HepG2 (cell line): Measurements from ENCODE around the gene TRAP1. TPM values are rescaled to one million over a fixed set of nuclear protein-coding genes. Genes with fewer than 3 reads are reported as not detected.

Source experiments
- ATAC-seq: fragments of 200-7000 bp; cut with Tn5 transposase; 3 replicates; pipeline ENCODE4 v1.9.1; 2020; ENCODE audit warnings: mild to moderate bottlenecking, moderate library complexity
- BruUV-seq: library from RNA; stranded (reverse); fragments of 400-500 nt; replicated peaks from 2 replicates; lab custom pipeline; 2021; lab: Mats Ljungman, UMichigan
- CTCF ChIA-PET: fragments of 300-600 bp; formaldehyde crosslinking; extraction: SDS; loops from one replicate; lab custom pipeline; 2021; ENCODE audit warnings: low total read pairs, inconsistent platforms, low intra/inter-chr PET ratio; lab: Yijun Ruan, JAX
- POLR2A ChIA-PET: fragments of 350-600 bp; sonication (Branson Sonifier 250); formaldehyde crosslinking; loops from one replicate; lab custom pipeline; 2020; ENCODE audit warnings: antibody characterized with exemption, inconsistent platforms; lab: Yijun Ruan, JAX
- DNase-seq: peaks from one replicate; pipeline ENCODE4 v3.0.0-alpha.2; 2015; ENCODE audit warnings: low spot score
- FAIRE-seq: peaks from 3 replicates; lab custom pipeline; 2011; peaks lifted over from hg19 to GRCh38; lab: Jason Lieb, UNC
- H2AFZ ChIP-seq: one replicate; pipeline ENCODE4 v1.6.1; 2011; ENCODE audit warnings: low read length, inconsistent platforms
- H3K27ac ChIP-seq: fragments of 300-600 bp; 3 replicates; pipeline ENCODE4 v1.8.0; 2011; ENCODE audit warnings: mixed run types, mild to moderate bottlenecking, mixed read lengths, low read length, inconsistent platforms; ENCODE audit not compliant: insufficient read depth; ENCODE audit errors: extremely low read length
- H3K27me3 ChIP-seq, 2 experiments: fragments of 200-600 bp in 1 of 2; 2 replicates in 1 of 2; 3 replicates in 1 of 2; pipeline versions ENCODE4 v1.6.0 to v1.8.0; 2011; ENCODE audit warnings: low read length in 2 of 2, mild to moderate bottlenecking in 2 of 2, moderate library complexity in 2 of 2, inconsistent platforms in 1 of 2; ENCODE audit not compliant: insufficient read depth in 2 of 2, control insufficient read depth in 1 of 2
- H3K36me3 ChIP-seq, 2 experiments: fragments of 200-600 bp in 1 of 2; replicated peaks in 1 of 2; 2 replicates in 1 of 2; 3 replicates in 1 of 2; pipeline versions ENCODE4 v1.5.1 to v1.8.0; 2011; ENCODE audit warnings: low read length in 2 of 2, inconsistent platforms in 1 of 2; ENCODE audit not compliant: insufficient read depth in 2 of 2, control insufficient read depth in 1 of 2
- H3K4me1 ChIP-seq: 2 replicates; pipeline ENCODE4 v1.5.1; 2012; ENCODE audit warnings: low read length, inconsistent platforms; ENCODE audit not compliant: insufficient read depth
- H3K4me2 ChIP-seq: 2 replicates; pipeline ENCODE4 v1.6.0; 2011; ENCODE audit warnings: low read depth, low read length, inconsistent platforms
- H3K4me3 ChIP-seq, 3 experiments: fragments of 200-600 bp in 1 of 3; sonication (generic), shearing (Covaris generic) in 1 of 3; replicated peaks in 1 of 3; 2 replicates each; pipeline ENCODE4 v1.5.1; 2011 to 2016; ENCODE audit warnings: low read length in 3 of 3, inconsistent platforms in 2 of 3, low read depth in 2 of 3, mild to moderate bottlenecking in 2 of 3, control low read depth in 1 of 3, mixed read lengths in 1 of 3; ENCODE audit not compliant: insufficient read depth in 1 of 3
- H3K79me2 ChIP-seq: one replicate; pipeline ENCODE4 v1.6.1; 2011; ENCODE audit warnings: low read length, inconsistent platforms; ENCODE audit not compliant: insufficient read depth
- H3K9ac ChIP-seq: 2 replicates; pipeline ENCODE4 v1.6.0; 2011; ENCODE audit warnings: mild to moderate bottlenecking, low read depth, low read length, inconsistent platforms; ENCODE audit not compliant: insufficient read depth
- H3K9me3 ChIP-seq: 2 replicates; pipeline ENCODE4 v1.5.1; 2012; ENCODE audit warnings: mild to moderate bottlenecking, low read length
- H4K20me1 ChIP-seq: 2 replicates; pipeline ENCODE4 v1.6.0; 2011; ENCODE audit warnings: inconsistent platforms, mild to moderate bottlenecking, low read length, moderate library complexity; ENCODE audit not compliant: insufficient read depth
- ARNT2 ChIP-seq: sonication (generic); formaldehyde crosslinking; IDR thresholded peaks from 2 replicates; pipeline ENCODE4 v1.8.0; 2022; ENCODE audit warnings: mild to moderate bottlenecking, low read depth, missing genetic modification reagents, moderate library complexity
- FOXM1 ChIP-seq: sonication (generic); formaldehyde crosslinking; IDR thresholded peaks from 2 replicates; pipeline ENCODE4 v1.5.0; 2020; ENCODE audit warnings: missing genetic modification reagents
- HBP1 ChIP-seq: IDR thresholded peaks from 2 replicates; pipeline ENCODE4 v1.6.1; 2016; ENCODE audit warnings: low read depth, control low read depth
- MZF1 ChIP-seq: sonication (generic); formaldehyde crosslinking; IDR thresholded peaks from 2 replicates; pipeline ENCODE4 v1.8.1; 2023; ENCODE audit warnings: mild to moderate bottlenecking, missing genetic modification reagents, borderline replicate concordance
- NCOA2 ChIP-seq: sonication (generic); formaldehyde crosslinking; IDR thresholded peaks from 2 replicates; pipeline ENCODE4 v1.8.0; 2022; ENCODE audit warnings: inconsistent platforms
- NFATC3 ChIP-seq: sonication (generic); formaldehyde crosslinking; IDR thresholded peaks from 2 replicates; pipeline ENCODE4 v1.5.1; 2020; ENCODE audit warnings: mild to moderate bottlenecking, missing genetic modification reagents
- NFYB ChIP-seq: sonication (generic); formaldehyde crosslinking; IDR thresholded peaks from 2 replicates; pipeline ENCODE4 v1.4.0; 2020; ENCODE audit warnings: missing genetic modification reagents
- RNF2 ChIP-seq: fragments of 450-650 bp; conservative IDR thresholded peaks from 2 replicates; pipeline ENCODE4 v1.6.1; 2016; ENCODE audit warnings: low read depth
- SATB2 ChIP-seq: sonication (generic); formaldehyde crosslinking; IDR thresholded peaks from 2 replicates; pipeline ENCODE4 v1.5.0; 2020; ENCODE audit warnings: missing genetic modification reagents
- SMARCC2 ChIP-seq: fragments of 450-650 bp; IDR thresholded peaks from 2 replicates; pipeline ENCODE4 v1.6.1; 2017; ENCODE audit warnings: antibody characterized with exemption, mild to moderate bottlenecking
- SUZ12 ChIP-seq: fragments of 150-350 bp; IDR thresholded peaks from 2 replicates; pipeline ENCODE4 v1.6.1; 2014; ENCODE audit warnings: low read depth, low read length
- YEATS2 ChIP-seq: sonication (generic); formaldehyde crosslinking; IDR thresholded peaks from 2 replicates; pipeline ENCODE4 v1.4.0; 2020; ENCODE audit warnings: missing genetic modification reagents, borderline replicate concordance
- ZBTB7A ChIP-seq: sonication (generic); formaldehyde crosslinking; IDR thresholded peaks from 2 replicates; pipeline ENCODE4 v1.8.0; 2022; ENCODE audit warnings: mild to moderate bottlenecking, missing genetic modification reagents
- ZKSCAN5 ChIP-seq: sonication (generic); formaldehyde crosslinking; IDR thresholded peaks from 2 replicates; pipeline ENCODE4 v1.5.1; 2020; ENCODE audit warnings: mild to moderate bottlenecking, missing genetic modification reagents
- ZNF143 ChIP-seq: sonication (generic); formaldehyde crosslinking; IDR thresholded peaks from 2 replicates; pipeline ENCODE4 v1.4.0; 2020; ENCODE audit warnings: missing genetic modification reagents
- ZNF274 ChIP-seq: sonication (generic); formaldehyde crosslinking; IDR thresholded peaks from 2 replicates; pipeline ENCODE4 v1.5.1; 2020; ENCODE audit warnings: mild to moderate bottlenecking, missing genetic modification reagents
- ZNF33B ChIP-seq: sonication (generic); formaldehyde crosslinking; IDR thresholded peaks from 2 replicates; pipeline ENCODE4 v1.5.1; 2020; ENCODE audit warnings: mild to moderate bottlenecking, missing genetic modification reagents
- ZNF512B ChIP-seq: sonication (generic); formaldehyde crosslinking; IDR thresholded peaks from 2 replicates; pipeline ENCODE4 v1.5.1; 2020; ENCODE audit warnings: missing genetic modification reagents, mild to moderate bottlenecking, borderline replicate concordance
- WGBS: methylation state at CpG from one replicate; pipeline ENCODE4 v1.1.6; 2017; ENCODE audit warnings: low lambda C conversion rate; 5-methylcytosine and 5-hydroxymethylcytosine counted together
- in situ Hi-C: cut with HindIII; loops from 2 replicates; pipeline ENCODE4 v1.10.0; 2017; ENCODE audit warnings: low pct_unique_long_range_greater_than_20kb; ENCODE audit not compliant: extremely low pct_ligation_motif_present
- intact Hi-C: fragments of 100-400 bp; cut with micrococcal nuclease; formaldehyde crosslinking; loops from one replicate; pipeline ENCODE4 v1.10.0; 2022; ENCODE audit not compliant: unreplicated experiment
- polyA plus RNA-seq, 8 experiments: library from polyadenylated mRNA; depleted of rRNA in 3 of 8; stranded (reverse) in 7 of 8; unstranded in 1 of 8; fragments of >200 nt; fragmentation: Illumina TruSeq in 4 of 8; extraction: Trizol in 4 of 8; gene quantifications; 2 replicates each; pipeline versions ENCODE4 v1.2.1 to v1.2.3, GENCODE V29; 2011 to 2016; ENCODE audit warnings: low read depth in 4 of 8, missing spikeins in 1 of 8, mixed read lengths in 1 of 8; ENCODE audit not compliant: insufficient read depth in 1 of 8
- total RNA-seq, 5 experiments: library from RNA; depleted of rRNA; stranded (reverse); fragments of >200 nt; fragmentation: Illumina TruSeq; extraction: Trizol; gene quantifications; 2 replicates each; pipeline ENCODE4 v1.2.3, GENCODE V29; 2016; ENCODE audit warnings: low read depth in 1 of 5
- TF ChIP-seq, protein P1 (sequence below): sonication (generic); formaldehyde crosslinking; IDR thresholded peaks from 2 replicates; pipeline ENCODE4 v1.4.0; 2020; ENCODE audit warnings: mild to moderate bottlenecking, missing genetic modification reagents, borderline replicate concordance

Gene TRAP1
- total and polyA plus RNA-seq, 2 of the 13 experiments (the other 11 are each of a cell fraction or from before 2014, with no cell fraction given): 127 to 240 TPM

DNA sequence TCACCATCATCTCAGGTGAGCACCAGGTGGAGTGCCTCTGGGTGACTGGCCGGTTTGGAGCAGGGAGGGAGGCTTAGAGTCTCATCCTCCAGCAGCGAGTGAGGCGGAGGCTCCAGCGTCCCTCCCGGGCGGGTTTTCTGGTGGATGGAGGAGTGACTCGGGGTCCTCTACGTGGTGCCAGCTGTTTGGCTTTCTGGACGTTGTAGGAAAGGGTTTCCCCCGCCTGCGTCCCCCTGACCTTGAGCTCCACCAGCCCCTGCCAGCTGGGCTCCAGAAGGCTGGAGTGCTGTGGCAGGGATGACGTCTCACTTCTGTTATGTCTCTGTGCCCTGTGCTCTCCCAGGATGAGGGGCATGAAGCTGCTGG is 62.3 kb downstream of the TRAP1 start (continued):
- TF ChIP-seq ARNT2 (no peak), ZNF33B (CRISPR knock-in tag) (no peak), YEATS2 (no peak), SMARCC2 (no peak), ZKSCAN5 (CRISPR knock-in tag) (no peak), SUZ12 (no peak), ZBTB7A (CRISPR knock-in tag) (peak; percentile 22; the same call in 1 of the 2 replicates), FOXM1 (CRISPR knock-in tag) (no peak)

DNA sequence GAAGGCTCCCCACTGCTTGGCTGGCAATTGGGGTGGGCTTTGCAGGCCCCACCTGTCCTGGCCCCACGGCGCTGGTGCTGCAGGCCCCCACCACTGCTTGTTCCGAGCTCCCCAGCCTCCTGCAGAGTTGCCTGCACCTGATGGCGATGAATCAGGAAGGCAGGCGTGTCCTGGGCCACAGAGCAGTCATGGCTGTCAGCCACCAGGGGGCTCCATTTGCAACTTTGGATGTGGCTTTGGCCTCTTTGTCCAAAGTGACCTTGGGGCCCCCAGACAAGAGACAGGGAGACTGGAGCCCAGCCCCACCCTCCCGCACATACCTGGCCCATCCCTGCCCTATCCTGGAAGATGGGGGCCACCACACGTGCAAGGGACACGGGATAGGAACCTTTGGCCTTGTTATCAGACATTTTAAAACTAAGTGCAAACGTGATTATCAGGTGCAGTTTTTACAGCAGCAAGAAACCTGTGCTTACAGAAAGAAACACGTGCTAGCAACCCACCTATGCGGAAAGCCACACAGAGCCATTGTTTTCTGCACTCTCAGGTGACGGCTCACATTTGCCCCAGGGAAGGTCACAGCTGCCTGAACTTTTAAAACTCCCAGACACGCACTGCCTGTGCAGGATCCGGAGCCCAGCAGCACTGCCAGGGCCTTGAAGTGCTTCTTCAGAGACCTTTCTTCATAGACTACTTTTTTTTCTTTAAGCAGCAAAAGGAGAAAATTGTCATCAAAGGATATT is 62.9 kb downstream of the TRAP1 start, which contains the start of gene DNASE1:
TSS of gene DNASE1 (plus strand) at position 443 of the 743 bp plus-strand sequence. CDS start 683 bp downstream, outside the sequence.
- ChIA-PET POLR2A (interaction anchor here (1.0 to 1.2 kb wide), 3 partner anchors 8 to 372 kb away, joined by 3 to 4 read pairs (median 3); no protein-coding TSS in a partner anchor), CTCF (no interaction called here)
- H3K27me3 ChIP-seq: no peaks in the 10 kb centered on the region
- DNase-seq (peak; percentile 91), FAIRE-seq (peak; percentile 76), ATAC-seq (peak; percentile 84)
- BruUV-seq: no TSS peak
- H3K4me1 ChIP-seq: peaks cover 43% of the 10 kb centered on the region
- H2AFZ ChIP-seq: no peak within 1 kb of the TSS
- 18% methylated on average over 6 of the region's 14 CpGs for WGBS
- no peaks in the 10 kb centered on the region for H4K20me1 ChIP-seq
- peak within 1 kb of the TSS; percentile 64 for H3K27ac ChIP-seq
- H3K4me3 ChIP-seq: peak within 1 kb of the TSS in 1 of 3 experiments; percentile 13; a peak in 1 of 6 replicates
- no peaks in the 10 kb centered on the region for H3K9me3 ChIP-seq
- in situ Hi-C loops: no loop called here
- peak within 1 kb of the TSS; percentile 35; the same call in 1 of the 2 replicates for H3K9ac ChIP-seq
- H3K79me2 ChIP-seq: no peaks in the 10 kb centered on the region
- H3K4me2 ChIP-seq: peak within 1 kb of the TSS; percentile 30; the same call in 1 of the 2 replicates
- intact Hi-C loops: no loop called here
- H3K36me3 ChIP-seq: peaks cover 16 to 31% of the 10 kb centered on the region in 2 experiments; a peak in 4 of 5 replicates
- TF ChIP-seq ZNF274 (CRISPR knock-in tag) (no peak), NCOA2 (peak; percentile 23; the same call in 1 of the 2 replicates), NFYB (CRISPR knock-in tag) (no peak), ZNF512B (CRISPR knock-in tag) (peak; percentile 94), ZNF143 (no peak), RNF2 (no peak), SATB2 (CRISPR knock-in tag) (no peak), NFATC3 (no peak), MZF1 (no peak), HBP1 (no peak), ZNF33B (CRISPR knock-in tag) (no peak)
- TF ChIP-seq, protein P1, sequence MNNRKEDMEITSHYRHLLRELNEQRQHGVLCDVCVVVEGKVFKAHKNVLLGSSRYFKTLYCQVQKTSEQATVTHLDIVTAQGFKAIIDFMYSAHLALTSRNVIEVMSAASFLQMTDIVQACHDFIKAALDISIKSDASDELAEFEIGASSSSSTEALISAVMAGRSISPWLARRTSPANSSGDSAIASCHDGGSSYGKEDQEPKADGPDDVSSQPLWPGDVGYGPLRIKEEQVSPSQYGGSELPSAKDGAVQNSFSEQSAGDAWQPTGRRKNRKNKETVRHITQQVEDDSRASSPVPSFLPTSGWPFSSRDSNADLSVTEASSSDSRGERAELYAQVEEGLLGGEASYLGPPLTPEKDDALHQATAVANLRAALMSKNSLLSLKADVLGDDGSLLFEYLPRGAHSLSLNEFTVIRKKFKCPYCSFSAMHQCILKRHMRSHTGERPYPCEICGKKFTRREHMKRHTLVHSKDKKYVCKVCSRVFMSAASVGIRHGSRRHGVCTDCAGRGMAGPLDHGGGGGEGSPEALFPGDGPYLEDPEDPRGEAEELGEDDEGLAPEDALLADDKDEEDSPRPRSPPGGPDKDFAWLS (CRISPR knock-in tag): no peak
